C4-2B (cell line): Measurements from ENCODE around the gene CHRNB2.

ENCODE experiments used
- H3K27ac ChIP-seq: fragments of 450-650 bp; 2 replicates; pipeline ENCODE4 v1.5.1; 2017
- ZFX ChIP-seq: fragments of 450-650 bp; IDR thresholded peaks from 2 replicates; pipeline ENCODE4 v1.6.1; 2017
- TF ChIP-seq, protein P1 (sequence below): fragments of 450-650 bp; conservative IDR thresholded peaks from 2 replicates; pipeline ENCODE4 v1.5.1; 2017; ENCODE audit warnings: mild to moderate bottlenecking

CHRNB2 gene

GRCh38 chr1:154594811-154595210, 27.2 kb downstream of the CHRNB2 start:
- H3K27ac ChIP-seq, result no peak overlapping the region
- TF ChIP-seq, protein P1, sequence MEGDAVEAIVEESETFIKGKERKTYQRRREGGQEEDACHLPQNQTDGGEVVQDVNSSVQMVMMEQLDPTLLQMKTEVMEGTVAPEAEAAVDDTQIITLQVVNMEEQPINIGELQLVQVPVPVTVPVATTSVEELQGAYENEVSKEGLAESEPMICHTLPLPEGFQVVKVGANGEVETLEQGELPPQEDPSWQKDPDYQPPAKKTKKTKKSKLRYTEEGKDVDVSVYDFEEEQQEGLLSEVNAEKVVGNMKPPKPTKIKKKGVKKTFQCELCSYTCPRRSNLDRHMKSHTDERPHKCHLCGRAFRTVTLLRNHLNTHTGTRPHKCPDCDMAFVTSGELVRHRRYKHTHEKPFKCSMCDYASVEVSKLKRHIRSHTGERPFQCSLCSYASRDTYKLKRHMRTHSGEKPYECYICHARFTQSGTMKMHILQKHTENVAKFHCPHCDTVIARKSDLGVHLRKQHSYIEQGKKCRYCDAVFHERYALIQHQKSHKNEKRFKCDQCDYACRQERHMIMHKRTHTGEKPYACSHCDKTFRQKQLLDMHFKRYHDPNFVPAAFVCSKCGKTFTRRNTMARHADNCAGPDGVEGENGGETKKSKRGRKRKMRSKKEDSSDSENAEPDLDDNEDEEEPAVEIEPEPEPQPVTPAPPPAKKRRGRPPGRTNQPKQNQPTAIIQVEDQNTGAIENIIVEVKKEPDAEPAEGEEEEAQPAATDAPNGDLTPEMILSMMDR, result no peak
- no peak for TF ChIP-seq ZFX

DNA sequence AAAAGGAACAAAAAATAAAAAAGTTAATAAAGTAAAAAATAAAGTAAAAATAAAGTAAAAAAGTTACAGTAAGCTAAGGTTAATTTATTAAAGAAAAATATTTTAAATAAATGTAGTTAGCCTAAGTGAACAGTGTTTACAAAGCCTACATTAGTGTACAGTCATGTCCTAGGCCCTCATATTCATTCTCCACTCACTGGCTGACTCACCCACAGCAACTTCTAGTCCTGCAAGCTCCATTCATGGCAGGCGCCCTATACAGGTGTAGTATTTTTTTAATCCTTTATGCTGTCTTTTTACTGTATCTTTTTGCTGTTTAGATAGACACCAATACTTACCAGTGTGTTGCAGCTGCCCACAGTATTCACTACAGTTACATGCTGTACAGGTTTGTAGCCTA, 28.0 kb downstream of the CHRNB2 start:
- no peak overlapping the region for H3K27ac ChIP-seq
- TF ChIP-seq, protein P1, result no peak
- TF ChIP-seq ZFX, result no peak

DNA sequence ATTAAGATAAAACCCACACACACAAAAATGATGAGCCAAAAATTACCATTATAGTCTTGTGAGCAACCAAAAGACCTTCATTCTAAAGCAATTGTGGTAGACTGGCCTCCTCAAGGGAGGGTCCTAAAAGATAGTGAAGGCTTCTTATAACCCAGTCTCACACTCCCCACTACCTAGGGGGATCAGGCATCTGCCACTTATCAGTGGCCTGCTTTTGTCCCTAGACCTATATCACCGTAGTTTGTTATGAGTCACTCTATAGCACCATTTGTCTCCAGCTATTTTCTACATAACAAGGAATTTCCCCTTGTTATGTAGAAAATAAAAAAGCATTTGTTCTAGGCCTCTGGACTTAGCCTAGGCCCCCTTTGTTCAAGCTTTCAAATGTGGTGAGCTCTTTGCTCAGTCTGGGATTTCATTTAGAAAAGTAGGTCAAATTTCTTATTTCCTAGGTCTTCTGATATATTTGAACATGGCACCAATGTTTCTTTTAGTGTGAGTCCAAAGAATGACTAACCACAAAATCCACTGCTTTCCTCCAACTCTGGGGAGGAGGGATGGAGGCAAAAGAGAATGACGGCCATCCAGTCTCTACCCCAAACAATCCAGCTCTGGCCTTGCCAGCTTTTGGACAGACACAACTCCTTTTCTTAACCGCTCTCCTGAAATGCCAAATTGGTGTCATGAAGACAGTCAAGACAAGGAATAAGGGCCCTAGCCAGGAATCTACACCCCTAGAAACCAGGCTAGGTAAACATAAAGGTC, 31.5 kb downstream of the CHRNB2 start:
- TF ChIP-seq ZFX, result no peak
- TF ChIP-seq, protein P1, result no peak
- no peak overlapping the region for H3K27ac ChIP-seq

GRCh38 chr1:154599658-154600057, 32.1 kb downstream of the CHRNB2 start:
- no peak overlapping the region for H3K27ac ChIP-seq
- TF ChIP-seq ZFX, result no peak
- TF ChIP-seq, protein P1, result no peak

- no peak for TF ChIP-seq ZFX
- TF ChIP-seq, protein P1, result no peak
- no peak overlapping the region for H3K27ac ChIP-seq
Measured at GRCh38 chr1:154603317-154603716, 35.7 kb downstream of the CHRNB2 start.

DNA sequence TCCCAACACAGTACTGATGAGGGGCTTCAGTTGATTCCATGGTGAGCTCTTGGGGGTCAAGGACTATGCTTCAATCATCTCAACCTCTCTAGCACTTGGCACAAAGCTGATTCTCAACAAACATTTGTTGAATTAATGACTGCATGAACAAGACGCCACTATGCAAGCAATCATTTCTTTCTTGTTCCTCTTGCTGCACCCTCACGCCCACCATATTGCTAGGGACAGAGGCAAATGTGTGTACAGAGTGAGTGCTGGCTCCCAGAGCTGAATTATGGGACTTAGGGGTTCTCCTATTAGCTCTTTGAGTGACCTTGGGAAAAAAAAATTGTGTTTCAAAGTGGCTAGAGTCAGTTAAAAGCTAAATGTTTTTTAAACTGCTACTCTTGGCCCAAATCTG, 38.0 kb downstream of the CHRNB2 start:
- TF ChIP-seq, protein P1, result no peak
- TF ChIP-seq ZFX, result no peak
- no peak overlapping the region for H3K27ac ChIP-seq

DNA sequence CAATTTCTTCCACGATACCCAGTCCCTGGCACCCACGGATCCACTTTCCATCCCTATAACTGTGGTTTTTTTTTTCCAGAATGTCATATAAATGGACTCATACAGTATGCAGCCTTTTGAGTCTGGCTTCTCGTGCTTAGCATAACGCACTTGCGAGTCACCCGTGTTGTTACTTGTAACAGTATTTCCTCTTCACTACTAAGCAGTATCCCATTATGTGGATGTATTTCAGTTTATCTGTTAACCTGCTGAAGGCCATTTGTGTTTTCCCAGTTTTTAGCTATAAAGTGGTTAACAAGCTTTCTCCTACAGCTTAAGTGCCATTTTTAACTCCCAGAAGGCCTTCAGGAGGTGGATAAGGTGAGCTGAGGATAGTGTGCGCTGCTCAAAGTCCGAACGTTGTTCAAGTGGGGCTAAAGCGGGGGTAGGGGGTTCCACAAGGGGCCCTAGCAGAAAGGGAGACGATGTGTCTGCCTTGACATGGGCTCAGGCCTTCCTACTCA, 39.6 kb downstream of the CHRNB2 start:
- no peak for TF ChIP-seq ZFX
- TF ChIP-seq, protein P1, result no peak
- H3K27ac ChIP-seq, result peak overlapping the region; percentile 92
